Measurements from ENCODE around the gene PLEKHH3.

PLEKHH3 gene

GRCh38 chr17:42683407-42684034, 6.7 kb upstream of the PLEKHH3 start:
- DNase-seq: no peak
- Histone ChIP-seq H3K9me3 (no peaks in the 10 kb centered on the region), H3K4me3 (ENCODE audit: low read depth, low read length) (peak overlapping the region; percentile 83), H3K27me3 (no peaks in the 10 kb centered on the region), H3K4me1 (no peaks in the 10 kb centered on the region), H3K36me3 (peaks cover 24% of the 10 kb centered on the region)
- no peak for TF ChIP-seq CTCF (IDR thresholded peaks at IDR 0.05; ENCODE audit: low read depth, low read length)

- H3K27me3 ChIP-seq: no peaks in the 10 kb centered on the region
- peaks cover 21% of the 10 kb centered on the region for H3K36me3 ChIP-seq
- no peaks in the 10 kb centered on the region for H3K9me3 ChIP-seq
- H3K4me1 ChIP-seq: no peaks in the 10 kb centered on the region
- peak; percentile 72 for DNase-seq
- TF ChIP-seq CTCF (IDR thresholded peaks at IDR 0.05; ENCODE audit: low read depth, low read length): no peak
- H3K4me3 ChIP-seq (ENCODE audit: low read depth, low read length): peak overlapping the region; percentile 83
These were observed 6.1 kb upstream of the PLEKHH3 start for GRCh38 chr17:42682722-42683403.

GRCh38 chr17:42681976-42682721, 5.4 kb upstream of the PLEKHH3 start, which contains the start of gene CNTNAP1:
CNTNAP1 (plus strand) TSS chr17:42682531; CDS start chr17:42682830, 299 bp downstream.
- TF ChIP-seq CTCF (IDR thresholded peaks at IDR 0.05; ENCODE audit: low read depth, low read length): no peak
- Histone ChIP-seq H3K36me3 (peaks cover 15% of the 10 kb centered on the region), H3K4me3 (ENCODE audit: low read depth, low read length) (peak within 1 kb of the TSS; percentile 83), H3K27me3 (no peaks in the 10 kb centered on the region), H3K4me1 (peaks cover 6% of the 10 kb centered on the region), H3K9me3 (no peaks in the 10 kb centered on the region)
- DNase-seq: peak; percentile 79

GRCh38 chr17:42680331-42680808, 3.6 kb upstream of the PLEKHH3 start:
- DNase-seq: no peak

GRCh38 chr17:42679492-42680330, 2.9 kb upstream of the PLEKHH3 start:
- Histone ChIP-seq H3K27me3 (no peaks in the 10 kb centered on the region), H3K4me1 (peaks cover 6% of the 10 kb centered on the region), H3K4me3 (ENCODE audit: low read depth, low read length) (peak overlapping the region; percentile 76), H3K9me3 (no peaks in the 10 kb centered on the region), H3K36me3 (no peaks in the 10 kb centered on the region; the same call in 1 of the 2 replicates)
- TF ChIP-seq CTCF (IDR thresholded peaks at IDR 0.05; ENCODE audit: low read depth, low read length): peak; percentile 79
- DNase-seq: peak; percentile 92

More at GRCh38 chr17:42680331-42680808, 3.6 kb upstream of the PLEKHH3 start:
- Histone ChIP-seq H3K9me3 (no peaks in the 10 kb centered on the region), H3K4me1 (peaks cover 6% of the 10 kb centered on the region), H3K4me3 (ENCODE audit: low read depth, low read length) (peak overlapping the region; percentile 76), H3K36me3 (peaks cover 5% of the 10 kb centered on the region), H3K27me3 (no peaks in the 10 kb centered on the region)
- no peak for TF ChIP-seq CTCF (IDR thresholded peaks at IDR 0.05; ENCODE audit: low read depth, low read length)
